ENCODE results near the gene KLHL29.
A peak's percentile ranks its signal among the peaks of the same experiment; 100 is the strongest.

The KLHL29 gene

DNA sequence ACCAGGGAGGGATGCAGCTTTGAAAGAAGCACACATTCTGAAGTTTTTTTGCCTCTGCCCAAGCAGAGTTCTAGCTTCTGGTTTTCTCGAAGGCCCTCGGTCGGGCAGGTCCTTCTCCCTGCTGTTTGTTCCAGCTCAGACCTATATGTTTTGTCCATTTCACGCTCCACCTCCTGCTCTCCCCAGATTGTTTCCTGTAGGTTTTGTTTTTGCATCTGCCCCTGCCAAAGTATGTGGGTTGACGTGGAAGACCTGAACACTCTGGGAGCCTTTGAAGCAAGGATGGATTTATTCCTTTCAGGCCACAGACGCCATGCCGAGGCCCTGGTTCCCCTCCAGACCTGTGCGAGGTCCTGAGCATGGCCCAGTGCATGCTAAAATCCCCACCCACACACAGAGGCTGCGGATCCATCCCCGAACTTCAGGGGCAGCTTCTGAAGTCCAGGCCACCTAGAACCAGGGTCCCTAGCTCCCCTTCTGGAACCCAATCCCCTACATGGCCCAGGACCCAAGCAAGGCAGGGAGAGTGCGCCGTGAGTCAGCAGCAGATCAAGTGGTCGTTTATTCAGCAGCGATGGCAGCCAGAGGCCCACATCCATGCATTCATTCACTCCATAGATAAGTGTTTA, 205.4 kb downstream of the KLHL29 start:
- FAIRE-seq (no peak), DNase-seq (ENCODE audit: low spot score) (no peak)

DNA sequence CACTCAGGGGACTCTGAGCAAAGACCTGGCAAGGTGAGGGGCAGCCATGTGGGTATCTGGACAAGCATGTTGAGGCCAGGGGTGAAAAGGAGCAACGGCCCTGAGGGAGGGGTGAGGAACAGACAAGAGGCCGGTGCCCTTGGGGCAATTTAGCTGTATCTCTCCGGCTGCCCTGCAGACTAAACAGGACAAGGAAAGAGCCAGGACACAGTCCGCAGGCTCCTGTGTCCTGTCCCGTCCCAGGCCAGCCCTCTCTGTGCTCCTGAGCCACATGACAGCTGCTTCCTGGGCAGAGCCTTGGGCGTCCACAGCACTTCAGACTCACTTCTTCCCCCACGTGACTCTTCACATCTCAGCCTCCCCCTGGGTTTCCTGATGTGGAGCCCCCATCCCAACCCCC, 206.1 kb downstream of the KLHL29 start:
- no peak for FAIRE-seq
- no peak for DNase-seq (ENCODE audit: low spot score)

DNA sequence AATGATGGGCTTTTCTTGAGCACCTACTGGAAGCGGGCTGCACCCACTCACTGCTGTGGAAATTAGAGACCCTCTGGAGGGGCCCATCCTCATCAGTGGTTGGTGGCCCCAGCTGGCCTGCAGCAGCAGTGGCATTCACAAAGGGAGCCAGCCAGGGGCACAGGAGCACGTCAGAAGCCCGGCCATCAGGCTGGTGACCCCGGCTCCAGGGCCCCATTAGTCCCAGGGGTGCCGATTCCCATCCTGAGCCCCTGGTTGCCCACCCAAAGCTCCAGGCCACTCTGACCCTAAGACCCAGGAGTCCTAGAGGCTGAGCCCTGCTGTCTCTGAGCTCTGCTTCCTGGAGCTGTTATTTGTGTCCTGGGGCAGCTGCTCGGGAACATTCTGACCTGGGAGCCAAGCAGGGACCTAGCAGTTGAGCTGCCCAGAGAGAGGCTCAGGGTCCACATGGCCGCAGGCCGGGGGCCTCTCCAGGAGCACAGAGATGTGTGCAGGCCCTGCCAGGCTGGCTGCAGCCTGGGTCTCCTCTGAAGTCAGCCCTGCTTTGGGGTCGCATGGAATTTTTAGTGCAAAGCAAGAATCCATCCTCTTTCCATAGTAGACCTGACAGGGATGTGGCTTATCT, 207.2 kb downstream of the KLHL29 start:
- FAIRE-seq = no peak
- DNase-seq (ENCODE audit: low spot score) = no peak

DNA sequence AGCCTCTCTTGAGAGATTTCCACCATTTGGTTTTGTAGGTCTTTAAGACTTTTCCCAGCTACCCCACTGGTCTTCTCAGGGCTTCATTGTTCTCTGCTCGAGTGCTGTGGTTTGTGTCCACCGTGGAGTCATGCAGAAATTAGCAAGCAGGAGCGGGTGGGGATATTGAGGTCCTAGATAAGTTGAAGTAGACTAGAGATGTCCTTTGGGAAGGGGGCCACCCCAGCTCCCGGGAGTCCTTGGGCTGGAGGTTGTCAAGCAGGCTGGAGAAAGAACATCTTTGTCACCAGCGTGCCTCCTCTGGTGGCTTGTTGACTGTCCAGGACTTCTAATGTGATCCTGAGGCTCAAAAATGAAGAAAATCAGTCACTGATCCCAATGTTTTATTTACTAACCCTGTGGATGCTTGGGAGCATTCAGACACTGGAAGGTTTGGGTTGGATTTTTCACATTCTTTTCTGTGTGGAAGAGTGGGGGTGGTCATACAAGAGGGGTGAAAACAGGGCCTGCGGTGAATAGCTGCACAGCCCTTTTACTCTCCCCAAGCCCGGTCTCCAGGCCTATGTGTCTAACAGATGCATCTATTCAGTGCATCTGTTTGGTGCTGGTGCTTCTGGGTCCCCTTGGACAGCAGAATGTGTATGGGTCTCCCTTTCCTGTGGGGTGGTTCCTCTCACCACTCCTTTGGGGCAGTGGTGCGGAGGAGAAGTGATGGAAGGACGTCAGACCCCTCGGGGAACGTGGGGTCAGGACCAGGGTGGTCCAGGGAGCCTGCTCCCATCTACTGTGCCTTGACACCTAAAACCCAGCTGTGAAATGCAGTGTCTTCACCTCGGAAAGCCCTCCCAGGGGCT, 208.1 kb downstream of the KLHL29 start:
- no peak for DNase-seq (ENCODE audit: low spot score)
- FAIRE-seq = no peak

DNA sequence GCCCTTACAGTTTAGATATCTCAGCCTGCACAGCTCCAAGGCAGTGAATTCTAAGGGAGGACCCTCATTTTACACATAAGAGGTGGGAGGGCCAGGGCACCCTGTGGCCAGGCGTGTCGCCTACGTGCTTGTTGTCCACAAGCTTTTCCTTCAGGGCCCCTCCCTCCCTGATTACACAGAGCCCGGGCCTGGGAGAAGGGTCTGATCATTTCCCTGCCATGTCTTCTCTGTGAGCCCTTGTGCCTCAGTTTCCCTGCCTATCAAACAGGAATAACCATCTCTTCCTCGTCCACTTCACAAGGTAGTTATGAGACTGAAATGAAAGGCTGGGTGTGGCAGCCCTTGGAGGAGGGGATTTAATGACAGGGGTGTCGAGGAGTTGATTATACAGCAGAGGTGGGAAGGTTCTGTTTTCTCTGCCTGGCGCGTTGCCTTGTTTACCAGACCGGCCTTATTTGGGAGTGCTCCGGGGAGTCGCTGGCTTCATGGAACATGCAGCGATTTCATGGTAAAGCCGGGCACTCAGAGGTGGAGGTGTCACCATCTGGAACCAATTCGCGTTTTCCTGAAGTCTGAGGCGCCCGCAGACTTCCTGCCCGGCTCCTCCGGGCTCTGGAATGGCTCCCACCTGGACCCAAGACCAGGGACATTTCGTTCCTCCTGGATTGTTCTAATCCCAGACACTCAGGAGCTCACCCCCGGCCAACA, 208.9 kb downstream of the KLHL29 start:
- FAIRE-seq (no peak), DNase-seq (ENCODE audit: low spot score) (no peak)

DNA sequence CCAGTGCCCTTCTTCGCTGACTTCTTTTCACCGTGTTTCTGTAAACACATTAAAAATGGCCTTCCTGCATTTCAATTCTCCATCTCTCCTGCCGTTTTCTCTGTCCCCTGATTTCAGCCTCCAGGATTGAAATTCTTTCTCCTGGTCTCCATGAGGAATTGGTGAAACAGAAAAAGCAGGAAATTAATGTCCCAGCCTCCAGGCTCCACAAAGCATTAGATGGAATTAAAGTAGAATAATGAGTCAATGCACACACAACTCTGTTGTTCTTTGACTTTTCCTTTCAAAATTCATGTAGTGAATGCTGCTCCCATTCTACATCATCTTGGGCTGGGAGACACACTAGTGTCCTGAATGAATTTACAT, 209.5 kb downstream of the KLHL29 start:
- FAIRE-seq (no peak), DNase-seq (ENCODE audit: low spot score) (no peak)

DNA sequence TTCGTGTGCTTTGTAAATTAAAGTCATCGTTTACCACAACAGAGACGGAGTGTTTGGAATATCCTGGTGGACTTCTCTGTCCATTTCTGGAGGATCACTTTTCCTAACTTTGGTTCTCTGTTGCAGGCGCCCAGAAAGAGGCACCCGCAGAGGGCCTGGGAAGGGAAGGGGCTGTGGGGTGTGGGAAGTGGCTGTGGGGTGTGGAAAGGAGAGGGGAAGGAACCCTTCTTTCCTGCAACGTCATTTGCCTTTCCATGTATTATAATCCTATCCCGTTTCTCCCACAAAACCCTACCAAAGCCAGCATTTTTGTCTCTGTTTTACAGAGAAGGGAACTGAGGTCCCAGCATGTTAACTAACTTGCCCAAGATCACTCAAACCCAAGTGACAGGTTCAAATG, 210.0 kb downstream of the KLHL29 start:
- no peak for FAIRE-seq
- DNase-seq (ENCODE audit: low spot score) = no peak

DNA sequence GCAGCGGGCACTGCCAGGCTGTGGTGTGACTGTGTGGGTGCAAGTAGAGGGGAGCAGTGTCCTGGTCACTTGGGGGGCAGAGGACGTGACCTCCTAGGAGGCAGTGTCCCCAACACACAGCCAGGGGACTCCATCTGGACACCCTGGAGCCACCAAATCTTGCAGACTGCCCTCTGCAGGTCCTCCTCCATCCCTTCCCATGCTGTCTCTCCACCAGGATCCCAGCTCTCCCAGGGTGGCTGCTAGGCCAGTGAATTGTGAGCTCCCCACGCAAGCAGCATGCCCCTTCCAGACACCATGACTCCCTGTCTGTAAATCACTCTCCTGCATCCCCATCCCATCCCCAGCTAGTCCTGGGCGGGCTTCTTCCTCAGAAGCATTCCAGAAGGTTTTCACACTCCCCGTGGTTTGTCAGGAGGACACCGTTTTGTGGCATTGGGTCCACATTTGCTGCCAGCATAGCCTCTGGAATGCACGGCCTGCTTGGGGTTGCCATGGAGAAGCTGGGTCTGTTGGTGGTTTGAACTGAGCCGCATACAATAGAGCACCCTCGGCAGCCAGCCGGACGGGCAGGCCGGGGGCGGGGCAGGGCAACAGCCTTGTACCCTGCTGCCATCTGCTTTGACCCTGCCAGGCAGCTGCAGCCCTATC, 210.7 kb downstream of the KLHL29 start:
- peak; percentile 91 for DNase-seq (ENCODE audit: low spot score)
- peak; percentile 87 for FAIRE-seq

DNA sequence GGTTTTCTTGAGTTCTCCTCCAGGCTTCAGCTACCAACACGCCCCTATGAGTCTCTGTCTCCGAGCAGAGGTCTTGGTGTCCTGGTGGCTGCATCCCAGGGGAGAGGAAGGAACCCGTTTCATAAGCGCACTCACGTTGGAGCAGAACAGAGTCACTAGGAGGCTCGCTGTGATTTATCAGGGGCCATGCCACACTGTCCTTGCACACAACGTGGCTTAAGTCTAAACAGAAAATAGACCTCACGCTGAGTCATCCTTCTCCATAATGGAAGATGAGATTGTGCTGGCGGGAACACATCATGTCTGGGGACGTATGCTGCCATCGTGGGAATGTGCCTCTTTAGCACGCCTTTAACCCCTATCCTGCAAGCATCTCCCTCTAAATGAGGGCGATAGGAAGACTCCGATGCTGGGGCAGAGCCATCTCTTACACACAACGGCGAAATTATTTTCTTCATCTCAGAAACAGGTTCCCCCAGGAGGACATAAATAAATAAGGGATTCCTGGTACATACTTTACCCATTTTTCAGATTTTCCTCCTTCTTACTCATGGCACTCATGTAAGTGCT, 211.4 kb downstream of the KLHL29 start:
- DNase-seq (ENCODE audit: low spot score) (peak; percentile 30), FAIRE-seq (no peak)

DNA sequence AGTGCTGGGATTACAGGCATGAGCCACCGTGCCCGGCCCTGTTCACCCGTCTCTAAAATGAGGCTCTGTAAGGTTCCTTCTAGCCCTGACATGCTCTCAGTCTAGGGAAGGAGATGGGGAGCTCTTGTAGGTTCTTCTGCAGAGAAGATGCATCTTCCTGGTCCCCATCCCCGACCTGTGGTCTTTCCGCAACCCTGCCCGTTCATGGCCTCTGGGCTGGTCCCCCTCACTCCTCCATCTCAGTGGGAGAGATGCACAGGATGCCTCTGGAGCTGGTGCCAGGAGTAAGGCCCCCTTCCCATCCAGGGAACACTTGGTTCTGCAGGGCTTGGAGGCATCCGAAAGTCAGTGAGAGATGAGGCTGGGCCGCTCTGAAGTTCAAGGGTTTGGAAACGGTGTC, 212.7 kb downstream of the KLHL29 start:
- DNase-seq (ENCODE audit: low spot score) (no peak), FAIRE-seq (no peak)

DNA sequence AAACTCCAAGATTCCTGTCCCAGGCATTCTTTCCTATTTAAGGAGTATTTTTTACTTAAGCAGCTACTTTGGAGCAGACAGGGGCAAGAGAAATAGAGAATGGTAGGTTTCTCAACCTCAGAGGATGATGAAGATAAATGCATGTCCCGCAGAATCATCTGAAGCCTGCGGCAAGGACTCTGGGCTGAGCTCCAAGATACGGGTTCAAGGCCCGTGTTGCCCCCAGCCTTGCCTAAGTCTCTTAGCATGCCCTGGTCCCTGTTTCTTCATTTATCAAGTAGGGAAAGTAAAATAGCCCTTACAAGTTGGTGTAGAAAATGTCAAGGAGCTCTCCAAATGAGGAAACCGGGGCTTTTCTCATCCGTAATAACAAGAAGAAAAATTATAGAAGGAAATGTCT, 214.0 kb downstream of the KLHL29 start:
- no peak for FAIRE-seq
- DNase-seq (ENCODE audit: low spot score) = no peak

DNA sequence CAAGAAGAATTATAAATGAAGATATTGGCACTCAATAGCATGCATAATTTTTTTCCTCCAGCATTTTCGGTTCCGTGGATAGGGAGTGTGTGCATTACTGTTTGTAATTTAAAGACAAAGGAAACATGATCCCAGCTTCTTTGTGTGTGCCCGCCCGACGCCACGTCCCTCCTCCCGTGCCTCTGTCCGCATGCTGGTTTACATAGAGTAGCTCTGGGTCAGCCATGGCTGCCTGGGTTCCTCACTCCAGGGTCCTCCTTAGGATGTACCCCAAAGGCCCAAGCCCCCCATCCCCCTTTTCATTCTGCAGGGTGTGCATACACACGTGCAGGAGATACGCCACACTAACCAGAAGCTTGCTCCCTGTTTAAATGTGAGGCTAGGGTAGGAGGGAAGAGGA, 214.7 kb downstream of the KLHL29 start:
- DNase-seq (ENCODE audit: low spot score) = no peak
- FAIRE-seq = no peak

DNA sequence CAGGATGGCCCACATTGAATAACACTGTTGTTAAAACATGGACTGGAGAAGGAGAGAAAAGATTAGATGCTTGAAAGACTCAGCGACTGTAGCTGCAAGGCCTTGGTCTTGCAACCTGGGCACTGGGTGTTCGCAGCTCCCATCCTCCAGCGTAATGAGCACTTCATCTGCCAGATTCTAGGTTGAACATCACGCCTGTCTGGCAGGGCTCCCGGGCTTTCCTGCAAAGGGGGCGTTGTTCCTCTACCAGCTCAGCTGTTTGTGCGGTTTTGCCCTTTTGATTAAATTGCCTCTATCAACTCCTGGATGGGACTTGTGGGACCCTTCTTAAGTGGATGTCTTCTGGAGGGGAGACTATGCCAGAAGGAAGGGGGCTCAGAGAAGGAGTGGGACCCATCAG, 215.4 kb downstream of the KLHL29 start:
- FAIRE-seq (no peak), DNase-seq (ENCODE audit: low spot score) (no peak)

DNA sequence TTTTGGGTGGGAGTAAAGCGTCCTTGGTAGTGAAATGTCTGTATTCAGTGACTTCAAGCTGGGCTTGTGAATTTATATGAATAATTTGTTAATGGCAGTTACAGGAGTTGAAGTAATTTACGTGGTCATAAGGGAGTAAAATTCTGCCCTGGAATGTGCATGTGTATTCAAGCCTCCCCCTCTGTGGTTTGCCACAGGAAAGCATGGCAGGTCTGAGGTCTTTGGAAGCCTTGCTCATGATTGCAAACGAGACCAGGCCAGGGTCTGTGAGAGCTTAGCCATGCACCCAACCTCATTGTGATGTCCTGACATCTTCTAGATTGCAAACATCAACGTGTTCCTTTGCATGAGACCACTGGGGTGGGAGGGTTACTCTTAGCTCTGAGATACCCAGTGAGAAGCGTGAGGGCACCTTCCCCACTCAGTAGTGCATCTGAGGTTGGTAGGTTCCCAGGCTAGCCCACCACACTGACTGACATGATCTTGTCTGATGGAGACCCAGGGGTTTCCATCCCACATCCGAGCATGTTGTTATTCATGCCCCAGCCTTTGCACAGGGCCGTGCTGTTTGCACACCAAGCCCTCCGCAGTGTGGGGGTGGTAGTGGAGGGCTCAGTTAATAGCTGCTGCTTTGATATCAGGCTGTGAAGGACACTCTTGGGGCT, 216.5 kb downstream of the KLHL29 start:
- FAIRE-seq = peak; percentile 61
- no peak for DNase-seq (ENCODE audit: low spot score)

DNA sequence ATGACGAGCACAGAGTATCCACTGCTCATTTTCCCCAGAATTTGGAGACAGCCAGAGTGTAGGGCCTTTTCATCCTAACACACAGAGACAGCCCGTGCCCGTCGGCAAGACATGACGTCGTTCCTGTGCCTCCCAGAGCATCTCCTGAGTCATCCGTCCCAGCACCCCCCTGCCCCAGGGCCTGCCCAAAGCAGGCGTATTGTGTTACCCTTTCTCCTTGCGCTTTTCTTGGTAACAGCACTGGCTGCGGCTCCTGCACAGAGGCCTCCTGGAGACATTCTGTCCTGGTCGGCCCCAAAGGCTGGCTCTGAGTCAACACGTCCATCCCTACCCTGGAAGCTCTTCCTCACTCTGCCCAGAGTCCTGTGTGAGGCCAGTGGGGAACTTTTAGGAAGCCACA, 217.1 kb downstream of the KLHL29 start:
- FAIRE-seq = peak; percentile 58
- DNase-seq (ENCODE audit: low spot score) = peak; percentile 90

DNA sequence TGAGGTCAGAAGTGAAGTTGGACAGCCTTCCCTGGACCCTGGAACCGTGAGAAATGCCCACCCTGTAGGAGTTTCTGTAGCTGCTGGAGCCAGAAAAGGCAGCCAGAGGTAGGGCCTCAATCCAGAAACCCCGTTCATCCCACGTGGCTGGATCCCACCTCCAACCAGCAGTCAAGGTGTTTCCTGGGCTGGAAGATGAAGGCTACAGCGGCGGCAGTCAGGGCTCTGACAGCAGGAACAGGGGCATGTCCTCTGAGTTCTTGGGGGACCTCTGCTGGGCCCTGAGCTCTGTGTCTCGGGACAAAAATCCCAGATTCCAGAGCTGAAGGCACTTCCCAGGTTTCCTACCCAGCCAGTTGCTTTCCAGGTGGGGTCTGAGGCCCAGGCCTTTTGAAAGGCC, 218.2 kb downstream of the KLHL29 start:
- no peak for FAIRE-seq

DNA sequence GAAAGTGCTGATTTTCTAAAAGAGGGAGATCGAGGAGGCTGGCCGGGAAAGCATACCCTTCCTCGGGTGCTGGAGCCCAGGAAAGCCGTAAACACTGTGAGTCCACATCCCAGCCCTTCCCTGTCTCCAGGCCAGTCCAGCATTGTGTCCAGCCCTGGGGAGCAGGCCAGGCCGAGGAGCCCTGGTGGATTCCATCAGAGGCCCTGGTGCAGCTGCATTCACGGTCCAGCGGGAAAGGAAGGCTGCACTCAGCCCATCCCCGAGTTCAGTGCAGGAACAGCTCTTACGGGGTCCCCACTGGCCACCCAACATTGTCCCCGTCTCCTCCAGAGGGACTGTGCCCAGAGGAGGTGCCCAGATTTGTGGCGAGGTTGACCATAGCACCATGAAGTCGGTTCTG, 218.6 kb downstream of the KLHL29 start:
- no peak for FAIRE-seq
- DNase-seq (ENCODE audit: low spot score) = no peak

More for the DNA sequence above, 218.2 kb downstream of the KLHL29 start:
- no peak for DNase-seq (ENCODE audit: low spot score)

DNA sequence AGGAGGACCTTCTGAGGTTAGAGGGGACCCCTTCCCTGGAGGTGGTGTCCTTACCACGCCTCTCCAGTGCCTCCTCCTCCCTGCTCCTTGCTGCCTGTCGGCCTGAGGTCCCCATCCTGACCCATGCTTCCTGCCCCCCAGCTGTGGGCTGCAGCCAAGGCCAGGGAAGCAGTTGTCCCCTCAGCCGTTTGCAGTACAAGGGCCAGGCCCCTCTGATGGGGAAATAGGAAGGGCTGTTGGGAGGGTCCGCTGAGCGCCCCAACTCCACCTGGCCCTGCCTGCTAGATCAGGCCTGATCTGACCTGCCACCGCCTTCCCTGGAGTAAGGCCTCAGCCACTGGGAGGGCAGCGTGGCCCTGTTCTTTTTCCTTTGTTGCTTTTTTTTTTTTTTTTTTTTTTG, 219.8 kb downstream of the KLHL29 start:
- no peak for FAIRE-seq
- DNase-seq (ENCODE audit: low spot score) = no peak

DNA sequence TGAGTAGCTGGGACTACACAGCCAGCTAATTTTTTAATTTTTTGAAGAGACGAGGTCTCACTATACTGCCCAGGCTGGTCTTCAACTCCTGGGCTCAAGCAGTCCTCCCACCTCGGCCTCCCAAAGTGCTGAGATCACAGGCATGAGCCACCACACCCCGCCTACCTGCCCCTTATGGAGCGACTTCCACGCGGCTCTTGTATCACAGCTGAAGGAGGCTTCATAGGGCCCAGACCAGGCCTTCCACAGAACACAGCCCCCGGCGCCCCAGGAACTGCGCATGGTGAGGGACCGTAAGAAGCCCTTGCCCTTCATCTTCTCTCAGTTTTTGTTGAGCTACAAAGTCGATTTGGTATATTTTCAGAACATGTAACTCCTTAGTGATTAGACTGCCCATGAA, 220.3 kb downstream of the KLHL29 start:
- FAIRE-seq = no peak

DNA sequence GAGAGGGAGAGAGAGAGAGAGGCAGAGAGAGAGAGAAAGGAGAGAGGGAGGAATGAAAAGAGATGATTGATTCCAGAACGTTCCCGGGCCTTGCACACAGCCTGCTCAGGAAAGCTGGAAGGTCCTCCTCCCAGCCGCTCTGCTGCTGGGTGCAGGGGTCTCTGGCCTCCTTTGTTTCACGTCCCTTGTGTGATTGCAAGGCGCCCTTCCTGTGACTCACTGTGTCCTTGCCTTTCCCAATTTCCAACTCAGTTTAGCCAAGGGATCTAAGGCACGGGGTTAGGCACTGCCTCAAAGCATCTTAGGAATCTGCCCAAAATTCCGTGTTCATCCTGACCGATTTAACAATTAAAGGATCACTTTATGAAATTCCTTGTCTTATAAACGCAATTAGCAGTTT, 221.2 kb downstream of the KLHL29 start:
- FAIRE-seq = no peak

More for the DNA sequence above, 220.3 kb downstream of the KLHL29 start:
- DNase-seq (ENCODE audit: low spot score) = no peak

DNA sequence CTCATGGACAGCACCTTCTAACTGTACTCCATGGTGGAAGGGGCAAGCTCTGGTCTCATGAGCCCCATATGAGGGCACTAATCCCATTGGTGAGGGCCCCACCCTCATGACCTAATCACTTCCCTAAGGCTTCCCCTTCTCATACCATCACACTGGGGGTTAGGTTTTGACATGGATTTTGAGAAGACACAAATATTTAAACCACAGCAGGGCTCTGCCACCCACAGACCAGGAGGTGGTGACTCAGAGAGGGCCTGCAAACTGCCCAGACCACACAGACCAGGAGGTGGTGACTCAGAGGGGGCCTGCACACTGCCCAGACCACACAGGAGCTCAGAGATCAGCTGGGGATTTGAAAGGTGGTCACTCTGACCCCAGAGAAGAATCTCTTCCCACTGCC, 222.0 kb downstream of the KLHL29 start:
- DNase-seq (ENCODE audit: low spot score) (peak; percentile 51), FAIRE-seq (no peak)

More for the DNA sequence above, 221.2 kb downstream of the KLHL29 start:
- DNase-seq (ENCODE audit: low spot score) = no peak

Measured in urothelium cell line (cell line).